ENCODE measurements around the gene MATCAP1. TPM values are rescaled to one million over a fixed set of nuclear protein-coding genes. Genes with fewer than 3 reads are reported as not detected.
A peak's percentile ranks its signal among the peaks of the same experiment; 100 is the strongest.

Gene MATCAP1
- total RNA-seq, 1 donor from 2014 or later, result 12.4 TPM

DNA sequence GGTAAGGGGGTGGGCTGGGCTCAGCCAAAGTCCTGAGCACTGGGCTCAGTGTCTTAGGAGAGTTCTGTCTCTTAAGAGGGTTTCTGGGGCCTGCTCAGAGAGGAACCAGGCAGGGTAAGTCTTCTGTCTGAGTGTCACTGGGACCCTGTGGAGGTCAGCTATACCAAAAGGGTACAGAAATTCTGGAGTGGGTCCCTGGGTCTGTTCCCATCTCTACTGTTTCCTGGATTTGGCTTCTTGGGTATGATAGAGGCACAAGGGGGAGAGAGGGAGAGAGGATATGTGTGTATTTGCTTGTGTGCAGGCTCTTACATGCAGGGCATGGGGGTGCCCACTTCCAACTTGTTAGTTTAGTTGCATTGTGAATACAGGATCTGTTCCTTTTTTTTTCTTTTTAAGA is 9.8 kb upstream of the MATCAP1 start:
- DNase-seq (no peak), ATAC-seq (no peak)
- intact Hi-C loops (cut with micrococcal nuclease), result no loop called here

DNA sequence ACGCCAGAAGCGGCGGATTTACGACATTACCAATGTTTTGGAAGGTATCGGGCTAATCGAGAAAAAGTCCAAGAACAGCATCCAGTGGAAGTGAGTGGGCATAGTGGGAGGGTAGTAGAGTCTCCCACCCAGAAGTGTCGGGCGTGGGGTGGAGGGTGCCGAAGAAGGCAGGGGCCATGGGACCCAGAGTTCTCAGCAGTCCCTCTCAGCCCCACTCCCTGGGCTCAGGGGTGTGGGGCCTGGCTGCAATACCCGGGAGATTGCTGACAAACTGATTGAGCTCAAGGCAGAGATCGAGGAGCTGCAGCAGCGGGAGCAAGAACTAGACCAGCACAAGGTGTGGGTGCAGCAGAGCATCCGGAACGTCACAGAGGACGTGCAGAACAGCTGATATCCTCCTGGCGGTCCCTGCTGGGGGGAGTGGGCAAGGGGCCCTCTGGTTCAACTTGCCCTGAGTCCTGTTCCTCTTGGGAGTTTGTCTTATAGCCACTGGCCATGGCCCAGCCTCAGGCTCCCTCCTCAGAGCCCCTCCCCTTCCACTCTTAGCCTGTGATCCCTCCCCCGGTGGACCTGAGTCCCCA is 9.1 kb upstream of the MATCAP1 start:
- intact Hi-C loops (cut with micrococcal nuclease), result no loop called here
- DNase-seq (no peak), ATAC-seq (no peak)

DNA sequence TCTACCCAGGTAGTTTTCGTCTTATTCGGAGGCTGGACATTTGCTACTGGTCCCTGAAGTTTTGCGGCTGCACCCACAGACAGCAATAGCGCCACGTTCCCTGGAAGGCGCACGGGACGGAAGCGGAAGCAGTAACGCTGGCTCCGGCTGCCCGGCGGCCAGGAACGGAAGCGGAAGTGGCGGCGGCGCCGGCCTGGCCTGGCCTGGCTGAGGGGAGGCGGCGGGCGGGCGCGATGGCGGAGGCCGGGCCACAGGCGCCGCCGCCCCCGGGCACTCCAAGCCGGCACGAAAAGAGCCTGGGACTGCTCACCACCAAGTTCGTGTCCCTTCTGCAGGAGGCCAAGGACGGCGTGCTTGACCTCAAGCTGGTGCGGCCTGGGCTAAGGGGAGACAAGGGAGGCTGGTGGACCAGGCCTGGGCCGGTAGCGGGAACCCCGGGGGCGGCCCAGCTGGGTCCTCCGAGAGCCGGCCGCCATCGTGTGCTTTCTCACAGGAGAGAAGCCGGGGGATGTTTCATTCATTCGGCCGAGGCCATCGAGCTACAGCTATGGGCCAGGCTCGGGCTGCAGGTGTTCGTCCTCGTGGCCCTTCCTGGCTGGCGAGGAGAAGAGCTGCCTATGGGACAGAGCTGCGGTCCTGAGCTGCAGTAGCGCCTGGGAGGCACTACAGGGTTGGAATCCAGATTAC is 8.4 kb upstream of the MATCAP1 start, which contains the start of gene E2F4:
Gene E2F4, plus strand, starts transcription at position 161 of the 687 bp plus-strand sequence. Its CDS starts 73 bp downstream, at position 234.
- peak; percentile 94 for DNase-seq
- ATAC-seq, result peak; percentile 94
- intact Hi-C loops (cut with micrococcal nuclease), result no loop called here

DNA sequence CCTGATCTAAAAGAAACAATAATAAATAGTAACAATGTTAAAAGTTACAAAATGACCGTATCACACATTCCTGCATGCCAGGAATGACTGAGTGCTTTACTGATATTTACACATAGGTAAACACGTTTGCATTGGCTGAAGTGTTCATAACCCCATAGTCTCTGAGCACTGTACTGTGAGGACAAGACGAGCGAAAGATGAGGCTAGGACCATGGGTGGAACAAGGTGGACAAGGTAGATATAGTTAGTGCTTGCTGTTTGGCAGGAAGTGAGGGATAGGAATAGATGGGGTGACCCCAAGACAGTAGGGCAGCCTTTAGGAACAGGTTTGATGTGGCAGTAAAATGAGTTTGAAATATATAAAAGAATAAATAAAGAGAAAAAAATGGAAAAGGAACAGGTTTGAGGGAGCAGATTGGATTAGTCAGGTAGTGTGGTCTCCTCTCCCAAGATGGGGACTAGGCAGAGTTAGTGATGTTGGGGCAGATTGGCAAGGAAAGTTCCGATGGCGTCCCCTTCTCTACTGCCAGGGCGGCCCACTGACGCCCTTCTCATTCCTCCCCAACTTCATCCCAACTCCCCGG is 7.7 kb upstream of the MATCAP1 start:
- intact Hi-C loops (cut with micrococcal nuclease), result no loop called here
- peak; percentile 4 for ATAC-seq

DNA sequence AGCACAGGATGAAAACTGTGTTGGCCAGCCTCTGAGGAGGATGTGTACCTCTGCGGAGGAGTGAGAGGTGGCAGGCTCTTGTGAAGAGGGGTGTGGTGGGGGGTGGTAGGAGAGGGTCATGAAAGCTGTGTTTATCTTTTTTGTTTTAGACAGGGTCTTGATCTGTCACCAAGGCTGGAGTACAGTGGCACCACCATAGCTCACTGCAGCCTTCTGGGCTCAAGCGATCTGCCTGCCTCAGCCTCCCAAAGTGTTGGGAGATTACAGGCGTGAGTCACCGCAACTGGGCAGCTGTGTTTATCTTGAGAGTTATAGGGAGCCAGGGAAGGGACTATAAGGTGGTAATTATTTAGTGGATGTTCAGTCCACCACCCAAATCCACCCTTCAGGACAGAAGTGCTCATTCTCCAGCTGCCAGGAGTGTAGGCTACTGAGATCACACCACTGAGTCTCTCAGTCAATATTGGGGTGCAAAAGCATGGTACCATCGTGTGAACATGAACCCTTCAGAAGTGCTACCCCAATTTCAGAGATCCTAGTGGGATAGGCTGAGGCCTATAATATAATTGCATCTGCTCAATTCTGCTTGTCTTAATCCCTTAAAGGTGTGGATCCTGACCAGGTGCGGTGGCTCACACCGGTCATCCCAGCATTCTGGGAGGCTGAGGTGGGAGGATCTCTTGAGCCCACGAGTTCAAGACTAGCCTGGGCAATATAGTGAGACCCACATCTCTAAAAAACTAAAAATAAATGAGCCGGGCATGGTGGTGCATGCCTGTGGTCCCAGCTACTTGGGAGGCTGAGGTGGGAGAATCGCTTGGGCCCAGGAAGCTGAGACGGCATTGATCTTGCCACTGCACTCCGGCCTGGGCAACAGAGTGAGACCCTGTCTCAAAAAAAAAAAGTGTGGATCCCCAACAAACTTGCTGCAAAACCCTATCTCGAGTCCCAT is 7.0 kb upstream of the MATCAP1 start:
- DNase-seq (no peak), ATAC-seq (no peak)
- intact Hi-C loops (cut with micrococcal nuclease), result no loop called here

More for the DNA sequence above, 7.7 kb upstream of the MATCAP1 start:
- DNase-seq, result no peak

DNA sequence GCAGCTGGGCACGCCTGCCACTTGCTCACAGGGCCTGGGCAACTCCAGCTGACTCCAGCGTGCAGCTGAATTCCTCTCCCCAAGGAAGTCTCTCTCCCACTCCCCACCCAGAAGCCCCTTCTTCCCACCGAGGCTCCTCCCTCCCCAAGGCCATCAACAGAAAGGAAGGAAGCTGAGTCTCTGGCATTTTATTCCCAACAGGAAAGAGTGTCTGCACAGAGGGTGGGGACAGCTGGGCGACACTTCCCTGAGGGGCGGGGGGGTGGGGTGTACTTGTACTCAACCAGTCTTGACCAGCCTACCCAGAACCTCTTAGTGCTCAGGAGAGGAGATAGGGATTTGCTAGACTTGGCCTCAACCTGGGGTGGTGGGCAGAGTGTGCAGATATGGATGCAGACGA is 6.3 kb upstream of the MATCAP1 start, which contains the start of gene EXOC3L1:
Gene EXOC3L1, minus strand, starts transcription at position 96 of the 400 bp plus-strand sequence. CDS start 460 bp downstream, outside the sequence.
- no peak for ATAC-seq
- no peak for DNase-seq
- intact Hi-C loops (cut with micrococcal nuclease), result no loop called here

DNA sequence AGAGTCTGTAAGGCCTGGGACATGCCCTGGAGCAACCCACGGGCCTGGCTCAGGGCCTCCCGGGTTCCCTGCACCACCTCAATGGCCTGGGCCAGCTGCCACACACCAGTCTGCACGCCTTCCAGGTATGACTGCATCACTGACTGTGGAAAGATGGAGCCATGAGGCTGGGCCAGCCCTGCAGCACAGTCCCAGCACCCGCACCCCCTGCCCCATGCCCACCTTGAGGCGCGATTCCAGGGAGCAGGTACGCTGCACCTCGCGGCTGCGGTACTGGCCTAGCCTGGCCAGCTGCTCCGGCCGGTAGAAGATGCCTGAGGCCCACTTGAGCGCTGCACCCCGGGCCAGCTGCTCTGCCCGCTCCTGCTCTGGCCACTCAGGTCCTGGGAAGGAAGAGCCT is 5.0 kb upstream of the MATCAP1 start:
- DNase-seq (no peak), ATAC-seq (no peak)
- intact Hi-C loops (cut with micrococcal nuclease), result no loop called here

DNA sequence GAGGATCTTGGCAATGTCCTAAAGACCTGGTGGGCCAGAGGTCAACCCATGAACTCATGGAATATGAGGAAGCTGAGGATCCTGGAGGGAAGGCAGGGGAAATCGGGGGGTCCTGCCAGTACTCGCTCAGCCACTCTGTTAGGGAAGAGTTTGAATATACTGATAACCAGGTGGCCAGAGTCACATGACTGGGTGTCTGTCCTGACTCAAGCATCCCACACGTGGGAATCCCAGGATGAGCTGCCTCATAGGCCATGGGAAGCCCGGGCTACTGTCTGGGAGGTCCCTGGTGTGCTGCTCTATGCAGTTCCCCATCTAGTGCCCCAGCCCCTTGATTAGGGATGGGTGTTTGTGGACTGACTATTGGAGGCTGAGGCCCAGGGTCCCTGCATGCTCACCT is 4.6 kb upstream of the MATCAP1 start:
- ATAC-seq, result no peak
- DNase-seq, result no peak
- intact Hi-C loops (cut with micrococcal nuclease), result no loop called here

DNA sequence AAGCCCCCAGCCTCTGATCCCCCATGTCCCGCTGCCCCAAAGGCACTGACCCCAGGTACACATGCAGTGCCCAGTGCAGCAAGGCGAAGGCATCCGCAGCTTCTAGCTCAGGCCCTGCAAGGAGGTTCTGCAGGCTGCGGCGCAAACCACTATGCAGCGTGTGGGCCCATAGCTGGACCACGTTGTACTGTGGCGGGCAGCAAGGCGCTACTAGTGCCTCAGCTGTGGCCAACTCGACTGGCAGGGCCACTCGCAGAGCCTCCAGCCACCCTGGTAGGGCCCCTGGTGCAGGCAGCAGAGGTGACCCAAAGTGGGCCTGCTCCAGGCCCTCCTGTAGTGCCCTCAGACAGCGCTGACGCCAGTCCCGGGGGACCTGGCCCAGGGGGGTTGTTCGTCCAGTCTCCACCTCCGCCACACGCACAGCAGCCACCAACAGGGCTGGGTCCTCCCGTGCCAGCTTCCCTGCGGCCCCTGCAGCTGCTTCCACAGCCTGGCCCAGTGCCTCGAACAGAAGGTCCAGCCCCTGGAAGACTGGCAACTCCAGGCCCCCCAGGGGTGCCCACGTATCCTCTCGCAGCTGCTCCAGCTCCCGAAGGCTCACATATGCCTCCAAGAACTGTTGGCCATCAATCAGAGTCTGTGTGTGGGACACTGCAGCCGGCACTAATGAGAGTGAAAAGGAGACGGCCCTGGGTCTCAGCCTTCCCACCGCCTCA is 3.6 kb upstream of the MATCAP1 start:
- no peak for DNase-seq
- intact Hi-C loops (cut with micrococcal nuclease), result no loop called here
- ATAC-seq, result no peak

DNA sequence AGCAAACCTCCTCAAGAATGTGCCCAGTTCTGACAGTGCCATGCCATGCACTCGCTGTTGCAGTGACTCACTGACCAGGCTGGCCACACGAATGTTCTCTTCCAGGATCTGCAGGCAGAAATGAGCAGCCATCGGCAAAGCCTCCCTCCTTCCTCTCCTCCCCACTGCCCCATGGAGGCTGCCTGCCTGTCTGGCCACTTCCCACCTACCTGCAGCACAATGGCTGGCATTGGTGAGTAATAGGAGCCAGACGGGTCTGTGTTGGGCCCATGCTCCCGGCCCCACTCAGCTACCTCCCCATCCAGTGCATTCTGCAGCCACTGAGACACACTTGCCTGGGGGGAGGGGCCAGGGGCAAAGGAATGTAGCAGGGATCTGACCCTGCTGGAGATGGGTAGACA is 2.8 kb upstream of the MATCAP1 start:
- intact Hi-C loops (cut with micrococcal nuclease), result no loop called here
- no peak for ATAC-seq
- DNase-seq, result no peak

DNA sequence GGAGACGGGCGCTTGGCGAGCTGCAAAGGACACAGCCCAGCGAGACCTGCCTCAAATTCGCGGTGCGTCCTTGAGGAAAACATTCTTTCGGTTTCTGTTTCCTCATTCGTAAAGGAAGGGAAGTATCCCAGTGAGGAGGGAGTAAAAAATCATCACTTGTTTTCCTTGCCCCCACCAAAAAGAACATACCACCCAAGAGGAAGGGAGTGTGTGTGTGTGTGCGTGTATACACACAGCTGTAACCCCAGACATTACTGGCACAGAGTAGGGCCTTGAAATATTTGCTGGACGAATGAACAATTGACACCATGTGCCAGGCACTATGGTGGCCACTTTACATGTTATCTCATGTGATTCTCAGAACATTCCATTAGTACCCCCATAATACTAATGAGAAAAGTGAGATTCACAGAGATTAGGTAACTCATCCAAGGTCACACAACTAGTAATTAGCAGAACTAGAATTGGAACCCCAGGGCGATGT is 1.9 kb upstream of the MATCAP1 start:
- DNase-seq (no peak), ATAC-seq (no peak)
- intact Hi-C loops (cut with micrococcal nuclease), result no loop called here

DNA sequence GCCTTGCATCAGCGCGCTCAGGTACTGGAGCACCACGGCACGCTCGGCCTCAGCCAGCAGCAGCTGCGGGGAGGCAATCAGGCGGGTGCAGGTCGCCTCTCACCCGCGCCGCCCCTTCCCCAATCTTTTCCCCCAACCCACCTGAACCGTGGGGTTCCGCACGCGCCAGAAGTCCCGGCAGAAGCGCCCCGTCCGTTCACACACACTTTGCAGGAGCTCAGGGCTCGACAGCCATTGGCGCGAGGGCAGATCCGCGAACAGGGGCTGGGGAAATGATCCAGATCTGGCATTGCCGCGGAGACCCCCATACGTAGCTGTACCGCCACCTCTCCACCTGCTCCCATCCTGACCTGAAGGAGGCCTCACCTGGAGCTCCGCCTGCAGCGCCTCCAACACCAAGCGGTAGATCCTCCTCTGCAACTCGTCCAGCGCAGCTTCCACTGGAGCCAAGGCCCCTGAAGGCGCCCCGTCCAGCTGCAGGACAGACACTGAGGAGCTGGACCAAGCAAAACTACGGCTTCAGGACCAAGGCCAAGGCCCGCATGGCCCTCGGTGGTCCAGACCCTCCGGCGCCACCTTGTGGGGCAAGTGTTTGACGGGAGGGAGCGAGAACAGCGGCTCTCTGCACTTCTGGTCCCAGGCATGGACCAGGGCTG is 1.4 kb upstream of the MATCAP1 start:
- intact Hi-C loops (cut with micrococcal nuclease), result no loop called here
- ATAC-seq (peak; percentile 54), DNase-seq (peak; percentile 97)

DNA sequence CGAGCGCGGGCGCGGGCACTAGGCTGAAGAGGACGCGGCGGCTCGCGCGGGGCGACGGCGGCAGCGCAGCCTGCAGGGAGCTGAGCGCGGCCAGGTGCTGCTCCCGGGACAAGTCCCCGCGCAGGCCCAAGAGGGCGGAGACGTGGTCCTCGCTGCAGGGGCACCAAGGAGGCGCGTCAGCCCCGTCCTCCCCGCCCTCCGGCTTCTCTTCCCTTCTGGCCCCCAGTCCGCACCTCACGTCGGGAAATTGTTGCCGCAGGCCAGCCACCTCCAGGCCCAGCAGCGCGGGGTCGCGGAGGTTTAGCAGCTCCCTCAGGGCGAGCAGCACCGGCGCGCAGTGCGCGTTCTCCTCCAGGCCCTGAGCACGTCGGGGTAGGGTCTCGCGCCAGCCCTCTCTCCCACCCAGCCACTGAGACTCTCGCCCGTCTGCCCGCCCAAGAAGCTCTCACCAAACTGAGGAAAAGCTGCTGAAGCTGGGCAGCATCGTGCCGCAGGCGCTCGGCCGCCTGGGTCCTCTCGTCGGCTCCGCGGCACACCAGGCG is 761 bp upstream of the MATCAP1 start:
- DNase-seq, result peak; percentile 52
- intact Hi-C loops (cut with micrococcal nuclease), result no loop called here
- ATAC-seq, result peak; percentile 29

DNA sequence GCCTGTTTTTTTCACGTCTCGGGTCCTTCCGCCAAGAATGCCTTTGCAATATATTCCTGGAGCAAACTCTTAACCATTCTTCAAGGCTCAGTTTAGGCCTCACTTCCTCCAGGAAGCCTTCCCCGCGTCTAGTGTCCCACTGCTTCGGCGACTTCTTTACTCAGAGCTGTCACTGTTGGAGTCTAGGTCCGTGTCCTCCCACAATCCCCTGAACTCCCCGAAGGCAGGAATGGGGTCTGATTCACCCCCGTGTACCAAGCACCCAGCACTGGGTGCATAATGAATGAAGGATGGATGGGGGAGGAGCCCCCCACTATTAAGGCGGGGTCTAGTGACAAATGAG is 508 bp downstream of the MATCAP1 start:
- DNase-seq, result no peak
- intact Hi-C loops (cut with micrococcal nuclease), result no loop called here
- ATAC-seq, result no peak

DNA sequence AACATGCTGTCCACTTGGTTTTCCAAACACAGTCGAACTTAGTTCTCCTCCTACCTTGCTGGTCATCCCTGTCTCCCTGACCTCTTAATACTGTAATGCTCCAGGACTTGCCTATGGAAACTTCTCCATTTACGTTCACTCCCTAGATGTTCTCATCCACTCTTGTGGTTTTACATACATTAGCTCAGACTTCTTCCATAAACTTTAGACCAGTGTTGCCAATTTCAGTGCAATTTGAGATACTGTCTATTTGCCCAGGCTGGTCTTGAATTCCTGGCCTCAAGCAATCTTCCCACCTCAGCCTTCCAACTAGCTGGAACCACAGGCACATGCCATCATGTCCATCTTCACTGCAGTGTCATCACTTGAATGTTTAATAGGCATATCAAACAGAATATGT is 1.5 kb downstream of the MATCAP1 start:
- no peak for DNase-seq
- no peak for ATAC-seq
- intact Hi-C loops (cut with micrococcal nuclease), result no loop called here

DNA sequence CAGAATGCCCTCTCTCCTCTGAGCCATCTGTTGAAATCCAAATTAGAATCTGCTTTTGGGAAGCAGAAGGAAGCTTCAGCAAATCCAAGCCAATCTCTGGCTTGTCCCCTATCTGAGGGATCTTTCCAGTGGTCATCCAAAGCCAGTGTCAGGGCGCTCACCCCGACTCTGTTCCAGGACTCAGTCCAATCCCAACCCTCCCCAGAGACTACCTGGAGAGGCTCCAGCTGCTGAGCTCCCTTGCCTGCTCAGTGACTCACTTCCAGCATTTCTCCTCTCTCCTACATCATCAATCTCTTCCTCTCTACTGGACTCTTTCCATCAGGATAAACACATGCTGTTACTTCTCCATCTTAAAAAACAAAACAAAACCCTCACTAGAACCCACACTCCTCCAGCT is 2.4 kb downstream of the MATCAP1 start:
- intact Hi-C loops (cut with micrococcal nuclease), result no loop called here
- ATAC-seq, result no peak
- DNase-seq, result no peak

DNA sequence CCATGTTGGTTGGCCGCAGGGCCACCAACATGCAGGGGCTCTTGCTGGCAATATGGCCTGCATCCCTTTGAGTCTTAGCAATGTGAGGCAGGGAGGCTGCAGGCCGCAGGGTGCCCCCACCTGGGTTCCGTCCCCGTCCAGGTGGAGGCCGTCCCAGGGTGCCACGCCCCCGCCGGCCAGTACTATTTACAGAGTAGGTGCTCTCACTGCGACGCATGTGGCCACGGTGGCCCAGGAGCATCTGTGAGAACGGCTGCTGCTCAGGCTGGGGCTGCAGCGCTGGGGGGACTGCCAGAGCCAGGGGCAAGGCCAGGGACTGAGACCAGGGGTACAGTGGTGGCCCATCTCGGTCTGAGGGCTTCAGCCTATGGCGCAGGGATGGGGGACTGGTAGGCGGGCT is 3.6 kb downstream of the MATCAP1 start:
- intact Hi-C loops (cut with micrococcal nuclease), result no loop called here
- ATAC-seq, result no peak
- no peak for DNase-seq

DNA sequence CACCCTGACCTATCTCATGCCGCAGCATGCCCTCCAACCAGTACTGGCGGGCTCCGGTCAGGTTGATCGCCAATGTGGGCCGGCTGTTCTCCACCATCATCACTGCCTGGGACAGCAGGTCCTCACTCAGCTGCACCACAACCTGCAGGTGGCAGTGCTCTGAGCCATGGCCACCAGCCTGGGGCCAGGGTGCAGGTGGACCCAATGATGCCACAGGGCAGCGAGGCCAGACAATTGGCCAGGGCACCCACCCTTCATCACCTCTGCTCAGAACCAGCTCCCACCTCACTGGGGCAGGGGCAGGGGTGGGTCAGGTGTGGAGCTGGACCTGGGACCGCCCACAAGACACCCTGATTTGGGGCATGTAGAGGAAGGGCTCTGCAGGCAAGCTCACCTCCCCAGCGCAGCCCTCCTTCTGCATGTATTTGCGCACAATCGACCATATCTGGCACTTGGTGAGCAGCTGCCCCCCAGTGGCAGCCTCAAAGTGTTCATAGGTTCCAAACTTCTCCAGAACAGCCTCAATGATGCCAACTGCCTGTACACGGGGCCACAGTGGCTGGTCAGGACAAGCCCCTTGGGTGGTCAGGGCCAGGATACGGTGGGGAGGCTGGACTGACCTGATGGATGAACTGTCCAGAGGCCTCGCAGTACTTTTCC is 4.2 kb downstream of the MATCAP1 start:
- intact Hi-C loops (cut with micrococcal nuclease), result no loop called here
- ATAC-seq, result no peak
- DNase-seq, result no peak
